HEK293 (cell line): ENCODE measurements around the gene CAPNS1.

Experiments
- CTCF ChIA-PET: fragments of 350-600 bp; formaldehyde crosslinking; extraction: SDS; loops from one replicate; lab custom pipeline; 2021; ENCODE audit warnings: antibody characterized with exemption; lab: Yijun Ruan, JAX
- POLR2A ChIA-PET: fragments of 300-600 bp; formaldehyde crosslinking; extraction: SDS; loops from one replicate; lab custom pipeline; 2020; ENCODE audit warnings: antibody characterized with exemption, inconsistent platforms; lab: Yijun Ruan, JAX
- H3K27ac ChIP-seq: fragments of 200-500 bp; sonication (Bioruptor generic); 2 replicates; pipeline ENCODE4 v1.5.1; 2014; ENCODE audit warnings: low read depth, low read length, control low read depth, inconsistent platforms; ENCODE audit errors: extremely low read depth
- H3K36me3 ChIP-seq, 2 experiments: fragments of 200-500 bp in 1 of 2; sonication (Bioruptor generic) in 1 of 2; 1 replicate in 1 of 2; 2 replicates in 1 of 2; pipeline ENCODE4 v1.5.1; 2014 to 2017; ENCODE audit warnings: inconsistent platforms in 2 of 2, low read length in 2 of 2; ENCODE audit not compliant: control insufficient read depth in 2 of 2, insufficient read depth in 1 of 2
- H3K4me1 ChIP-seq: fragments of 200-500 bp; sonication (Bioruptor generic); 2 replicates; pipeline ENCODE4 v1.5.1; 2014; ENCODE audit warnings: mild to moderate bottlenecking, low read length, inconsistent platforms; ENCODE audit not compliant: control insufficient read depth, insufficient read depth
- H3K4me3 ChIP-seq: 2 replicates; pipeline ENCODE4 v1.5.1; 2011; ENCODE audit warnings: low read depth, mild to moderate bottlenecking, control low read depth, low read length, moderate library complexity
- H3K9me3 ChIP-seq: fragments of 200-500 bp; sonication (Bioruptor generic); 2 replicates; pipeline ENCODE4 v1.5.1; 2014; ENCODE audit warnings: low read depth, low read length, inconsistent platforms; ENCODE audit not compliant: control insufficient read depth, insufficient read depth
- EGR2 ChIP-seq: fragments of 450-650 bp; formaldehyde crosslinking; IDR thresholded peaks from 2 replicates; pipeline ENCODE4 v1.5.1; 2016; ENCODE audit warnings: low read depth, missing biosample characterization, missing genetic modification characterization
- IKZF3 ChIP-seq: fragments of 450-650 bp; IDR thresholded peaks from 2 replicates; pipeline ENCODE4 v1.5.0; 2018; ENCODE audit warnings: missing biosample characterization, mild to moderate bottlenecking, missing genetic modification characterization, moderate library complexity
- KLF1 ChIP-seq: fragments of 450-650 bp; formaldehyde crosslinking; IDR thresholded peaks from 2 replicates; pipeline ENCODE4 v1.5.1; 2016; ENCODE audit warnings: missing biosample characterization, missing genetic modification characterization
- SCRT1 ChIP-seq: fragments of 450-650 bp; formaldehyde crosslinking; IDR thresholded peaks from 2 replicates; pipeline ENCODE4 v1.5.1; 2016; ENCODE audit warnings: missing biosample characterization, missing genetic modification characterization, borderline replicate concordance
- SCRT2 ChIP-seq: fragments of 450-650 bp; formaldehyde crosslinking; IDR thresholded peaks from 2 replicates; pipeline ENCODE4 v1.5.1; 2016; ENCODE audit warnings: missing biosample characterization, missing genetic modification characterization
- SP7 ChIP-seq: fragments of 450-650 bp; formaldehyde crosslinking; IDR thresholded peaks from 2 replicates; pipeline ENCODE4 v1.5.1; 2016; ENCODE audit warnings: missing biosample characterization, missing genetic modification characterization
- WT1 ChIP-seq: fragments of 450-650 bp; formaldehyde crosslinking; IDR thresholded peaks from 2 replicates; pipeline ENCODE4 v1.5.1; 2016; ENCODE audit warnings: missing biosample characterization, missing genetic modification characterization
- ZNF2 ChIP-seq: fragments of 450-650 bp; formaldehyde crosslinking; IDR thresholded peaks from 2 replicates; pipeline ENCODE4 v1.5.1; 2016; ENCODE audit warnings: missing biosample characterization, missing genetic modification characterization
- ZNF24 ChIP-seq: fragments of 450-650 bp; formaldehyde crosslinking; IDR thresholded peaks from 2 replicates; pipeline ENCODE4 v1.5.1; 2016; ENCODE audit warnings: missing biosample characterization, missing genetic modification characterization
- ZNF391 ChIP-seq: fragments of 450-650 bp; formaldehyde crosslinking; IDR thresholded peaks from 2 replicates; pipeline ENCODE4 v1.5.1; 2016; ENCODE audit warnings: low read depth, missing biosample characterization, missing genetic modification characterization, borderline replicate concordance
- ZNF426 ChIP-seq: fragments of 450-650 bp; formaldehyde crosslinking; IDR thresholded peaks from 2 replicates; pipeline ENCODE4 v1.5.1; 2017; ENCODE audit warnings: missing biosample characterization, missing genetic modification characterization, mild to moderate bottlenecking, inconsistent platforms, moderate library complexity
- ZNF48 ChIP-seq: fragments of 450-650 bp; formaldehyde crosslinking; IDR thresholded peaks from 2 replicates; pipeline ENCODE4 v1.5.1; 2016; ENCODE audit warnings: missing biosample characterization, missing genetic modification characterization
- ZNF510 ChIP-seq: fragments of 450-650 bp; formaldehyde crosslinking; IDR thresholded peaks from 2 replicates; pipeline ENCODE4 v1.5.1; 2018; ENCODE audit warnings: mild to moderate bottlenecking, missing genetic modification characterization, missing biosample characterization; ENCODE audit not compliant: insufficient replicate concordance
- ZNF544 ChIP-seq: fragments of 450-650 bp; formaldehyde crosslinking; IDR thresholded peaks from 2 replicates; pipeline ENCODE4 v1.5.0; 2017; ENCODE audit warnings: missing biosample characterization, missing genetic modification characterization
- ZNF600 ChIP-seq: fragments of 450-650 bp; formaldehyde crosslinking; IDR thresholded peaks from 2 replicates; pipeline ENCODE4 v1.5.1; 2016; ENCODE audit warnings: missing biosample characterization, missing genetic modification characterization
- ZNF792 ChIP-seq: fragments of 450-650 bp; formaldehyde crosslinking; IDR thresholded peaks from 2 replicates; pipeline ENCODE4 v1.5.1; 2016; ENCODE audit warnings: missing biosample characterization, missing genetic modification characterization
- TF ChIP-seq, protein P1 (sequence below): fragments of 450-650 bp; formaldehyde crosslinking; IDR thresholded peaks from 2 replicates; pipeline ENCODE4 v1.5.1; 2016; ENCODE audit warnings: missing biosample characterization, missing genetic modification characterization
- TF ChIP-seq, protein P2 (sequence below): fragments of 450-650 bp; formaldehyde crosslinking; IDR thresholded peaks from 2 replicates; pipeline ENCODE4 v1.5.1; 2016; ENCODE audit warnings: missing biosample characterization, missing genetic modification characterization
- TF ChIP-seq, protein P3 (sequence below): fragments of 450-650 bp; formaldehyde crosslinking; conservative IDR thresholded peaks from 2 replicates; pipeline ENCODE4 v1.5.1; 2016; ENCODE audit warnings: low read depth, missing biosample characterization, missing genetic modification characterization
- TF ChIP-seq, protein P4 (sequence below): fragments of 450-650 bp; formaldehyde crosslinking; IDR thresholded peaks from 2 replicates; pipeline ENCODE4; 2016; ENCODE audit warnings: missing biosample characterization, missing genetic modification characterization

CAPNS1 gene

DNA sequence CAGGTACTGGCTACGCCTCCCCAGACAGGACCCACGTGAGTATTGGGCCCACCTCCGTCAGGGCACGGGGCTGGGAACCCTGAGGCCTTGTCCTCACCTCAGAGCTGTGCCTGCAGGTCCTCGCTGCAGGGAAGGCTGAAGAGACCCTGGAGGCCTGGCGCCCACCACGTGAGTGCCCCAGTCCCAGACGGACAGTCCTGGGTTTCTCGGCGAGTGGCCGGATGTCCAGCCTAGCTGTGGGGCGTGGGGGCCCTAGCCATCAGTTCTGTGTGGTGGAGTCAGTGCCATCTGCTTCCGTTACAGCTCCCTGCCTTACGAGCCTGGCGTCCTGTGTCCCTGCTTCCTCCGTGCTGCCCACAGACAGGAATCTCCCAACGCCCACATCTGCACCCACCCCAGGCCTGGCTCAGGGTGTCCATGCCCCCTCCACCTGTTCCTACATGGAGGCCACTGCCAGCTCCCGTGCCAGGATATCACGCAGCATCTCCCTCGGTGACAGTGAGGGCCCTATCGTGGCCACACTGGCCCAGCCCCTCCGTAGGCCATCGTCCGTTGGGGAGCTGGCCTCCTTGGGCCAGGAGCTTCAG lies 36.7 kb upstream of the CAPNS1 start (continued):
- TF ChIP-seq EGR2 (tag by site-specific recombination): peak; percentile 72; the same call in 1 of the 2 replicates

DNA sequence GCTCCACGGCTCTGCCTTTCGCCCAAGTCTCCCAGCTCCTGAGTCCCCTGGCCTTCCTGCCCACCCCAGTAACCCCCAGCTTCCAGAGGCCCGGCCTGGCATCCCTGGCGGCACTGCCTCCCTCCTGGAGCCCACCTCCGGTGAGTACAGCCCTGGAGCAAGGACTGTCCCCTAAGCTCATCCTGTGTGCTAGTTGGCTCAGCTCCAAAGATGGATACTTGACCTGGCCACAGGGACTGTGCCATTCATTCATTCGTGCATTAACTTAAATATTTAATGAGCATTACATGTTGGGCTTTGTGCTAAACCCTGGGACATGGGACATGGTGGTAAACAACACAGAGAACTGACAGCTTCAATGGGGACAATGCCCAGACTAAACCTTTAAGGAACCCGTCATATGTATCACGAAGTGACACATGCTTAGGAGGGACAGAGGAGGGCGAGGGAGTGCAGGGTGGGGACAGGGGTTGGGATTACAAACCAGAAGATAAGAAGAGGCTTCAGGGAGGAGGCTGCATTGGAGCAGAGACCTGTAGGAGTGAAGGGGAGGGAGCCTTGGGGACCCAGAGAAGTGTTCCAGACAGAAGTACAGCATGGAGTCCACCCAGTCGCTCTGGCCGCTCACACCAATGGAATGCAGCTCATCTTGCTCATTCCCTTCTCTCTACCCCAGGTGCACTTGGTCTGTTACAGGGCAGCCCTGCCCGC lies 35.9 kb upstream of the CAPNS1 start:
- CTCF ChIA-PET: interaction anchor here (0.7 to 1.9 kb wide), 3 partner anchors 24 to 50 kb away, joined by 3 to 9 read pairs (median 3); partner anchors contain the start of gene THAP8

DNA sequence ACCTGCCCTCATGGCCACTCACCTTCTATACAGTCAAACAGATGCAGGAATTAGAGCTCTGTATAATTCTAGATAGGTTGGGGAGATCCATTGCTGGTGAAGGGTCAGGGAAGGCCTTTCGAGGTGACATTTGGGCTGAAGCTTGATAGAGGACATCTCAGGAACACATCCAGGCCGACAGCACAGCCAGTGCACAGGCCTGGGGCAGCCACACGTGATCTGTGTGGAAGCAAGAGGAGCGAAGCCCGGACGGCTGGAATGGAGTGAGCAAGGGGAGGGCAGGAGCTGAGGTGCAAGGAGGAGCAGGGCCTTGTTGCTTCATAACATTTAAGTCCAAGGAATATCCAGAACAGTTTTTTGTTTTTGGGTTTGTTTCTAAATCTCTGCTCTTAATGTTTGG lies 33.4 kb upstream of the CAPNS1 start:
- H3K4me3 ChIP-seq: no peak overlapping the region
- CTCF ChIA-PET: interaction anchor here (0.7 to 1.3 kb wide), 2 partner anchors 20 to 862 kb away, joined by 6 to 7 read pairs; no protein-coding TSS in a partner anchor
- H3K27ac ChIP-seq: peak overlapping the region; percentile 41; the same call in 1 of the 2 replicates
- no peaks in the 10 kb centered on the region for H3K9me3 ChIP-seq
- POLR2A ChIA-PET: interaction anchor here (0.8 to 2.4 kb wide), 4 partner anchors 9 to 92 kb away, joined by 3 to 22 read pairs (median 5); partner anchors contain the start of genes ALKBH6, POLR2I and TBCB
- peak; percentile 65; the same call in 1 of the 2 replicates for TF ChIP-seq ZNF600 (tag by site-specific recombination)
- TF ChIP-seq, protein P1, sequence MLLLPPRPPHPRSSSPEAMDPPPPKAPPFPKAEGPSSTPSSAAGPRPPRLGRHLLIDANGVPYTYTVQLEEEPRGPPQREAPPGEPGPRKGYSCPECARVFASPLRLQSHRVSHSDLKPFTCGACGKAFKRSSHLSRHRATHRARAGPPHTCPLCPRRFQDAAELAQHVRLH (tag by site-specific recombination): no peak
- no peaks in the 10 kb centered on the region for H3K4me1 ChIP-seq
- peaks cover 55 to 66% of the 10 kb centered on the region in 2 experiments for H3K36me3 ChIP-seq

More for the DNA sequence above, 35.9 kb upstream of the CAPNS1 start:
- POLR2A ChIA-PET: interaction anchor here (1.0 to 3.5 kb wide), 4 partner anchors 9 to 89 kb away, joined by 3 to 33 read pairs (median 6); partner anchors contain the start of genes ALKBH6, POLR2I, TBCB and THAP8
- Histone ChIP-seq H3K27ac (peak overlapping the region; percentile 7; the same call in 1 of the 2 replicates), H3K4me3 (no peak overlapping the region), H3K36me3 (peaks cover 77 to 78% of the 10 kb centered on the region in 2 experiments), H3K4me1 (no peaks in the 10 kb centered on the region)
- TF ChIP-seq ZNF24 (tag by site-specific recombination) (0 out of 2 replicates have a peak, but pooled peaks have one; percentile 25), SCRT1 (tag by site-specific recombination) (no peak), EGR2 (tag by site-specific recombination) (peak; percentile 32; the same call in 1 of the 2 replicates), WT1 (peak; percentile 66), ZNF391 (tag by site-specific recombination) (no peak), KLF1 (tag by site-specific recombination) (peak; percentile 76), SCRT2 (tag by site-specific recombination) (peak; percentile 52; the same call in 1 of the 2 replicates), ZNF510 (tag by site-specific recombination) (no peak), ZNF600 (tag by site-specific recombination) (peak; percentile 62)
- TF ChIP-seq, protein P2, sequence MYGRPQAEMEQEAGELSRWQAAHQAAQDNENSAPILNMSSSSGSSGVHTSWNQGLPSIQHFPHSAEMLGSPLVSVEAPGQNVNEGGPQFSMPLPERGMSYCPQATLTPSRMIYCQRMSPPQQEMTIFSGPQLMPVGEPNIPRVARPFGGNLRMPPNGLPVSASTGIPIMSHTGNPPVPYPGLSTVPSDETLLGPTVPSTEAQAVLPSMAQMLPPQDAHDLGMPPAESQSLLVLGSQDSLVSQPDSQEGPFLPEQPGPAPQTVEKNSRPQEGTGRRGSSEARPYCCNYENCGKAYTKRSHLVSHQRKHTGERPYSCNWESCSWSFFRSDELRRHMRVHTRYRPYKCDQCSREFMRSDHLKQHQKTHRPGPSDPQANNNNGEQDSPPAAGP: peak; percentile 70; the same call in 1 of the 2 replicates
- TF ChIP-seq, all 188 proteins: peak for 7
- H3K9me3 ChIP-seq: no peaks in the 10 kb centered on the region

DNA sequence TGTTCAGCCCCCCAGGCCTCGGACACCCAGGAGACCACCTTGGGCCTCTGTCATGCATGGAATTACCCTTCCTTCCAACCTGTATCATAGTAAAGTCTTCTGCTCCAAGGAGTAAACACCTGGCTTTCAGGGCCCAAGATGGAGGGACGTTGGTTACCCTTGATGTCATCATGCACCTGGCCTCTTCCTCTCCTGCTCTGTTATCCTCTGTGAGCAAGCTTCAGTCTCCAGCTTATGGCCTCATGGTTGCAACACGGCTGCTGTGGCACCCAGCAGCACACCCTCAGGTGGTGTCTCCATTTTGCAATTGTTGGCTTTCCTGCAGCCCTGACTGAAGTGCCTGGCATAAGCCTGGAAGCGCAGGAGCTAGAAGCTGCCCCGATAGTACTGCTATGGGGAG lies 32.9 kb upstream of the CAPNS1 start:
- peak overlapping the region; percentile 41; the same call in 1 of the 2 replicates for H3K27ac ChIP-seq
- POLR2A ChIA-PET: interaction anchor here (1.3 to 2.4 kb wide), 2 partner anchors 9 to 93 kb away, joined by 5 to 22 read pairs; partner anchors contain the start of genes ALKBH6, POLR2I and TBCB
- no peaks in the 10 kb centered on the region for H3K4me1 ChIP-seq
- peaks cover 58 to 64% of the 10 kb centered on the region in 2 experiments for H3K36me3 ChIP-seq
- no peaks in the 10 kb centered on the region for H3K9me3 ChIP-seq
- no peak overlapping the region for H3K4me3 ChIP-seq
- CTCF ChIA-PET: interaction anchor here (3.2 kb wide), 1 partner anchor 46 kb away, joined by 22 read pairs; no protein-coding TSS in a partner anchor
- TF ChIP-seq ZNF544: no peak
- TF ChIP-seq ZNF792 (tag by site-specific recombination): no peak
- no peak for TF ChIP-seq ZNF2 (tag by site-specific recombination)
- TF ChIP-seq, protein P3, sequence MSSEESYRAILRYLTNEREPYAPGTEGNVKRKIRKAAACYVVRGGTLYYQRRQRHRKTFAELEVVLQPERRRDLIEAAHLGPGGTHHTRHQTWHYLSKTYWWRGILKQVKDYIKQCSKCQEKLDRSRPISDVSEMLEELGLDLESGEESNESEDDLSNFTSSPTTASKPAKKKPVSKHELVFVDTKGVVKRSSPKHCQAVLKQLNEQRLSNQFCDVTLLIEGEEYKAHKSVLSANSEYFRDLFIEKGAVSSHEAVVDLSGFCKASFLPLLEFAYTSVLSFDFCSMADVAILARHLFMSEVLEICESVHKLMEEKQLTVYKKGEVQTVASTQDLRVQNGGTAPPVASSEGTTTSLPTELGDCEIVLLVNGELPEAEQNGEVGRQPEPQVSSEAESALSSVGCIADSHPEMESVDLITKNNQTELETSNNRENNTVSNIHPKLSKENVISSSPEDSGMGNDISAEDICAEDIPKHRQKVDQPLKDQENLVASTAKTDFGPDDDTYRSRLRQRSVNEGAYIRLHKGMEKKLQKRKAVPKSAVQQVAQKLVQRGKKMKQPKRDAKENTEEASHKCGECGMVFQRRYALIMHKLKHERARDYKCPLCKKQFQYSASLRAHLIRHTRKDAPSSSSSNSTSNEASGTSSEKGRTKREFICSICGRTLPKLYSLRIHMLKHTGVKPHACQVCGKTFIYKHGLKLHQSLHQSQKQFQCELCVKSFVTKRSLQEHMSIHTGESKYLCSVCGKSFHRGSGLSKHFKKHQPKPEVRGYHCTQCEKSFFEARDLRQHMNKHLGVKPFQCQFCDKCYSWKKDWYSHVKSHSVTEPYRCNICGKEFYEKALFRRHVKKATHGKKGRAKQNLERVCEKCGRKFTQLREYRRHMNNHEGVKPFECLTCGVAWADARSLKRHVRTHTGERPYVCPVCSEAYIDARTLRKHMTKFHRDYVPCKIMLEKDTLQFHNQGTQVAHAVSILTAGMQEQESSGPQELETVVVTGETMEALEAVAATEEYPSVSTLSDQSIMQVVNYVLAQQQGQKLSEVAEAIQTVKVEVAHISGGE (tag by site-specific recombination): no peak
- TF ChIP-seq SP7 (tag by site-specific recombination): peak; percentile 45; the same call in 1 of the 2 replicates
- TF ChIP-seq ZNF48 (tag by site-specific recombination): no peak
- no peak for TF ChIP-seq ZNF426 (tag by site-specific recombination)
- TF ChIP-seq, protein P4, sequence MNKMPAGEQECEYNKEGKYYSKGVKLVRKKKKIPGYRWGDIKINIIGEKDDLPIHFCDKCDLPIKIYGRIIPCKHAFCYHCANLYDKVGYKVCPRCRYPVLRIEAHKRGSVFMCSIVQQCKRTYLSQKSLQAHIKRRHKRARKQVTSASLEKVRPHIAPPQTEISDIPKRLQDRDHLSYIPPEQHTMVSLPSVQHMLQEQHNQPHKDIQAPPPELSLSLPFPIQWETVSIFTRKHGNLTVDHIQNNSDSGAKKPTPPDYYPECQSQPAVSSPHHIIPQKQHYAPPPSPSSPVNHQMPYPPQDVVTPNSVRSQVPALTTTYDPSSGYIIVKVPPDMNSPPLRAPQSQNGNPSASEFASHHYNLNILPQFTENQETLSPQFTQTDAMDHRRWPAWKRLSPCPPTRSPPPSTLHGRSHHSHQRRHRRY (tag by site-specific recombination): no peak
- no peak for TF ChIP-seq IKZF3
